ENCODE measurements around the gene NOC2L. TPM values are rescaled to one million over a fixed set of nuclear protein-coding genes. Genes with fewer than 3 reads are reported as not detected.

Gene NOC2L
- total and polyA plus RNA-seq, 9 of the 15 experiments (the other 6 are each of a cell fraction or from before 2014, with no cell fraction given) = 4.0 to 410 (median 200) TPM

GRCh38 chr1:1003618-1004419, 44.8 kb upstream of the NOC2L start (continued):
- TF ChIP-seq, protein P1, sequence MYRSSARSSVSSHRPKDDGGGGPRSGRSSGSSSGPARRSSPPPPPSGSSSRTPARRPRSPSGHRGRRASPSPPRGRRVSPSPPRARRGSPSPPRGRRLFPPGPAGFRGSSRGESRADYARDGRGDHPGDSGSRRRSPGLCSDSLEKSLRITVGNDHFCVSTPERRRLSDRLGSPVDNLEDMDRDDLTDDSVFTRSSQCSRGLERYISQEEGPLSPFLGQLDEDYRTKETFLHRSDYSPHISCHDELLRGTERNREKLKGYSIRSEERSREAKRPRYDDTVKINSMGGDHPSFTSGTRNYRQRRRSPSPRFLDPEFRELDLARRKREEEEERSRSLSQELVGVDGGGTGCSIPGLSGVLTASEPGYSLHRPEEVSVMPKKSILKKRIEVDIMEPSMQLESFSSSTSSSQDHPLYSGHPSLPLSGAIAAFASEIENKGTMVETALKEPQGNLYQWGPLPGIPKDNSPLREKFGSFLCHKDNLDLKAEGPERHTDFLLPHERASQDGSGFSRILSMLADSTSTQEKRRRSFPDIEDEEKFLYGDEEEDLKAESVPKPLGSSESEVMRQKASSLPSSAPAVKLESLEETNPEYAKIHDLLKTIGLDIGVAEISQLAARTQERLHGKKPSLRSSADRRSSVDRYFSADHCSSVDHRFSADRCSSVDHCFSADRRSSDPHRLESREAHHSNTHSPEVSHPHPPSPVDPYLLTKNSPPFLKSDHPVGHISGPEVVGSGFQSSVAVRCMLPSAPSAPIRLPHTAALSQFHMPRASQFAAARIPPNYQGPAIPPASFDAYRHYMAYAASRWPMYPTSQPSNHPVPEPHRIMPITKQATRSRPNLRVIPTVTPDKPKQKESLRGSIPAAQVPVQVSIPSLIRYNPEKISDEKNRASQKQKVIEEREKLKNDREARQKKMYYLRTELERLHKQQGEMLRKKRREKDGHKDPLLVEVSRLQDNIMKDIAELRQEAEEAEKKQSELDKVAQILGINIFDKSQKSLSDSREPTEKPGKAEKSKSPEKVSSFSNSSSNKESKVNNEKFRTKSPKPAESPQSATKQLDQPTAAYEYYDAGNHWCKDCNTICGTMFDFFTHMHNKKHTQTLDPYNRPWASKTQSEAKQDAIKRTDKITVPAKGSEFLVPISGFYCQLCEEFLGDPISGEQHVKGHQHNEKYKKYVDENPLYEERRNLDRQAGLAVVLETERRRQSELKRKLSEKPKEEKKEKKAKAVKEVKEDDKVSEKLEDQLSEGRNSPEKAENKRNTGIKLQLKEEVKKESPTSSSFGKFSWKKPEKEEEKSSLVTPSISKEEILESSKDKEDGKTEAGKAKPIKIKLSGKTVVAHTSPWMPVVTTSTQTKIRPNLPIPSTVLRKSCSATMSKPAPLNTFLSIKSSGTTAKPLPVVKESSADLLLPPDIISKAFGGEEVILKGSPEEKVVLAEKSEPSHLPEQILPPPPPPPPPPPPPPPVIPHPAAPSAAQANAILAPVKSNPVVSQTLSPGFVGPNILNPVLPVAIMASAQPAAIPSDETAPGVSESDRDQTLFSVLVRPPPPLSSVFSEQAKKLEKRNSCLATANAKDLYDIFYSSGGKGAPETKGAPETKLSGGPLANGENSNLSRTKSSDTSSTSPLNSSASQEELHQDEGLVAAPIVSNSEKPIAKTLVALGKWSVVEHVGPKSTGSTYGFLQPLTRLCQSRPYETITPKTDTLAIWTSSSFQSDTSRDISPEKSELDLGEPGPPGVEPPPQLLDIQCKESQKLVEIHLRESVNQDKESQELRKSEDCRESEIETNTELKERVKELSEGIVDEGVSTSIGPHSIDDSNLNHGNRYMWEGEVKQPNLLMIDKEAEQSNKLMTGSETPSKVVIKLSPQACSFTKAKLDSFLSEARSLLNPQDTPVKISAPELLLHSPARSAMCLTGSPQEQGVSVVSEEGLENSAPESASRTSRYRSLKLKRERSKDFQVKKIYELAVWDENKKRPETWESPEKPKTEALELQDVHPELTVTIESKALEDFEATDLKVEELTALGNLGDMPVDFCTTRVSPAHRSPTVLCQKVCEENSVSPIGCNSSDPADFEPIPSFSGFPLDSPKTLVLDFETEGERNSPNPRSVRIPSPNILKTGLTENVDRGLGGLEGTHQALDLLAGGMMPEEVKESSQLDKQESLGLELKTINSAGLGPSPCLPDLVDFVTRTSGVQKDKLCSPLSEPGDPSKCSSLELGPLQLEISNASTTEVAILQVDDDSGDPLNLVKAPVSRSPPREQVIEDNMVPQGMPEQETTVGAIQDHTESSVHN (IDR thresholded peaks at IDR 0.05; ENCODE audit: borderline replicate concordance in 1 of 2, low read depth in 1 of 2) = no peak
- TF ChIP-seq RBM39 (optimal IDR thresholded peaks at IDR 0.05; ENCODE audit: low read depth, low read length) (no peak), SRSF7 (optimal IDR thresholded peaks at IDR 0.05; ENCODE audit: low read depth, low read length) (no peak), ZNF408 (CRISPR knock-in tag; IDR thresholded peaks at IDR 0.05; ENCODE audit: low read depth) (no peak), KLF16 (IDR thresholded peaks at IDR 0.05) (no peak), E2F3 (CRISPR knock-in tag; IDR thresholded peaks at IDR 0.05) (no peak), FOXK1 (CRISPR knock-in tag; IDR thresholded peaks at IDR 0.05; ENCODE audit: borderline replicate concordance) (no peak), ZBTB7A (IDR thresholded peaks at IDR 0.05; ENCODE audit: borderline replicate concordance, control insufficient read depth, low read depth, low read length) (peak; percentile 24; the same call in 1 of the 2 replicates), TBP (optimal IDR thresholded peaks at IDR 0.05; ENCODE audit: low read depth, low read length) (no peak), ZBTB17 (CRISPR knock-in tag; IDR thresholded peaks at IDR 0.05) (no peak), DPF2 (IDR thresholded peaks at IDR 0.05) (no peak), RBM25 (IDR thresholded peaks at IDR 0.05; ENCODE audit: low read depth, low read length, severe bottlenecking) (no peak), FOXM1 (IDR thresholded peaks at IDR 0.05; ENCODE audit: low read depth) (no peak), FOXM1 (CRISPR knock-in tag; IDR thresholded peaks at IDR 0.05; ENCODE audit: low read depth) (no peak), RERE (CRISPR knock-in tag; IDR thresholded peaks at IDR 0.05; ENCODE audit: borderline replicate concordance) (no peak)
